ENCODE data around the gene PDCD1LG2.

- TF ChIP-seq CTCF (IDR thresholded peaks at IDR 0.05): no peak
- no peak for TF ChIP-seq POLR2A (IDR thresholded peaks at IDR 0.05)
- no peak for TF ChIP-seq EP300 (IDR thresholded peaks at IDR 0.05)
These were observed 23.3 kb upstream of the PDCD1LG2 start for GRCh38 chr9:5486988-5487387.

All from upper lobe of left lung (tissue), 4 donors.